Esophagus muscularis mucosa (tissue), 4 donors: ENCODE data around the gene ATP9A. TPM values are rescaled to one million over a fixed set of nuclear protein-coding genes. Genes with fewer than 3 reads are reported as not detected.

Experiments used
- DNase-seq: peaks from one replicate; pipeline ENCODE4 v3.0.0-alpha.2; 2017; ENCODE audit errors: extremely low spot score
- H3K27ac ChIP-seq, 4 donors: fragments of 200-600 bp; sonication (generic); replicated peaks in 1 of 4; 1 replicate in 3 of 4; 2 replicates in 1 of 4; pipeline ENCODE4 v1.5.1; 2016 to 2019; ENCODE audit warnings: mild to moderate bottlenecking in 1 of 4
- H3K27me3 ChIP-seq, 4 donors: fragments of 200-600 bp; sonication (generic); one replicate each; pipeline versions ENCODE4 v1.5.1 to v1.6.0; 2016 to 2019
- H3K36me3 ChIP-seq, 4 donors: fragments of 200-600 bp; sonication (generic); one replicate each; pipeline ENCODE4 v1.5.1; 2016 to 2019
- H3K4me1 ChIP-seq, 4 donors: fragments of 200-600 bp; sonication (generic); one replicate each; pipeline ENCODE4 v1.5.1; 2016 to 2019
- H3K4me3 ChIP-seq, 4 donors: fragments of 200-600 bp; sonication (generic); 1 replicate in 2 of 4; 2 replicates in 2 of 4; pipeline ENCODE4 v1.5.1; 2016 to 2019; ENCODE audit warnings: mild to moderate bottlenecking in 4 of 4, moderate library complexity in 1 of 4
- H3K9me3 ChIP-seq, 4 donors: fragments of 200-600 bp; sonication (generic); 1 replicate in 3 of 4; 2 replicates in 1 of 4; pipeline ENCODE4 v1.5.1; 2016 to 2019
- CTCF ChIP-seq, 3 experiments: fragments of 200-600 bp in 2 of 3; fragments of 450-650 bp in 1 of 3; sonication (generic) in 2 of 3; IDR thresholded peaks; one replicate each; pipeline ENCODE4 v1.5.1; 2017 to 2019; ENCODE audit warnings: antibody characterized with exemption in 3 of 3, mild to moderate bottlenecking in 2 of 3, moderate library complexity in 1 of 3
- EP300 ChIP-seq: sonication (generic); formaldehyde crosslinking; IDR thresholded peaks from one replicate; pipeline ENCODE4 v1.6.1; 2017; ENCODE audit warnings: antibody characterized with exemption
- POLR2A ChIP-seq: fragments of 450-650 bp; IDR thresholded peaks from one replicate; pipeline ENCODE4 v1.6.1; 2017; ENCODE audit warnings: antibody characterized with exemption, moderate library complexity, mild to moderate bottlenecking, low read depth
- POLR2AphosphoS5 ChIP-seq, 2 donors: sonication (generic); formaldehyde crosslinking; IDR thresholded peaks; one replicate each; pipeline ENCODE4 v1.6.1; 2017; ENCODE audit warnings: antibody characterized with exemption in 2 of 2
- WGBS: methylation state at CpG from one replicate; pipeline ENCODE4 v1.1.5; 2018; 5-methylcytosine and 5-hydroxymethylcytosine counted together
- intact Hi-C: fragments of 100-400 bp; cut with DNase I; formaldehyde crosslinking; loops from one replicate; pipeline ENCODE4 v1.15.1; 2023
- total RNA-seq, 4 donors: library from RNA; depleted of rRNA; stranded (reverse); fragments of >200 nt; gene quantifications; one replicate each; pipeline versions ENCODE4 v1.1.0 to v1.2.1, GENCODE V29; 2016

ATP9A gene
- total RNA-seq, 4 donors from 2014 or later: 44.4 to 70.9 (median 56.0) TPM

DNA sequence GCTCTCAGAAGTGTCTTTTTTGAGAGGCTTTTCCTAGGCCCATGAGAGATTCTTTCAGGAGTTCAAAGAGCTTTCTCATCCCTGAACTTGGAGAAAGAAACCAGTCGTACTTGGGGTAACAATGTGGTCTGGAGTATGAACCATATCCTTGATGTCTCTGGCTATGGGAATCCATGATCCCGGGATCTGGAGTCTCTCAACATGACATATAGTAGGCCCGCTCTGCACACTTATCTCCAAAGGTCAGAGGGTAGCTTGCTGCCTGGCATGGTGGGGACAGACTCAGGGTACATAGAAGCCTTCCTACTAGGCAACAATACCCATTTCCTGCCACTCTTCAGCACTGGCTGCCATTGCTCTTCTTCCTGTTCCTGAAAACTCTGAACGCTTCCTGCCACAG lies 183.5 kb downstream of the ATP9A start:
- Histone ChIP-seq H3K9me3 (no peaks in the 10 kb centered on the region), H3K36me3 (no peaks in the 10 kb centered on the region), H3K4me1 (no peaks in the 10 kb centered on the region), H3K4me3 (no peak overlapping the region), H3K27ac (no peak overlapping the region), H3K27me3 (no peaks in the 10 kb centered on the region)
- intact Hi-C loops: no loop called here
- no peak for DNase-seq
- no peak for TF ChIP-seq EP300
- TF ChIP-seq CTCF (IDR thresholded peaks at IDR 0.05): no peak
- no peak for TF ChIP-seq POLR2AphosphoS5 (IDR thresholded peaks at IDR 0.05)
- no peak for TF ChIP-seq POLR2A
- 97% methylated on average over 4 of the region's 4 CpGs for WGBS

GRCh38 chr20:51584116-51584515 lies 184.1 kb downstream of the ATP9A start:
- Histone ChIP-seq H3K36me3 (no peaks in the 10 kb centered on the region), H3K4me3 (no peak overlapping the region), H3K27ac (no peak overlapping the region), H3K9me3 (no peaks in the 10 kb centered on the region), H3K4me1 (no peaks in the 10 kb centered on the region), H3K27me3 (no peaks in the 10 kb centered on the region)
- no peak for DNase-seq
- TF ChIP-seq CTCF (IDR thresholded peaks at IDR 0.05) (no peak), POLR2AphosphoS5 (IDR thresholded peaks at IDR 0.05) (no peak), EP300 (no peak), POLR2A (no peak)
- intact Hi-C loops: no loop called here
- WGBS: 85% methylated on average over 8 of the region's 8 CpGs

GRCh38 chr20:51583499-51583898 lies 184.7 kb downstream of the ATP9A start:
- no peak overlapping the region for H3K4me3 ChIP-seq
- no peaks in the 10 kb centered on the region for H3K27me3 ChIP-seq
- intact Hi-C loops: no loop called here
- no peaks in the 10 kb centered on the region for H3K9me3 ChIP-seq
- no peak for DNase-seq
- no peaks in the 10 kb centered on the region for H3K4me1 ChIP-seq
- no peak overlapping the region for H3K27ac ChIP-seq
- no peaks in the 10 kb centered on the region for H3K36me3 ChIP-seq
- no peak for TF ChIP-seq EP300
- TF ChIP-seq POLR2AphosphoS5 (IDR thresholded peaks at IDR 0.05): no peak
- TF ChIP-seq POLR2A: no peak
- no peak for TF ChIP-seq CTCF (IDR thresholded peaks at IDR 0.05)
- 95% methylated on average over 14 of the region's 14 CpGs for WGBS

- WGBS: 94% methylated on average over 13 of the region's 13 CpGs
- Histone ChIP-seq H3K27me3 (no peaks in the 10 kb centered on the region), H3K4me1 (no peaks in the 10 kb centered on the region), H3K4me3 (no peak overlapping the region), H3K27ac (no peak overlapping the region), H3K36me3 (no peaks in the 10 kb centered on the region), H3K9me3 (no peaks in the 10 kb centered on the region)
- DNase-seq: no peak
- TF ChIP-seq EP300: no peak
- TF ChIP-seq CTCF (IDR thresholded peaks at IDR 0.05): no peak
- no peak for TF ChIP-seq POLR2AphosphoS5 (IDR thresholded peaks at IDR 0.05)
- no peak for TF ChIP-seq POLR2A
- intact Hi-C loops: no loop called here
Observed at GRCh38 chr20:51583073-51583472, 185.1 kb downstream of the ATP9A start.

DNA sequence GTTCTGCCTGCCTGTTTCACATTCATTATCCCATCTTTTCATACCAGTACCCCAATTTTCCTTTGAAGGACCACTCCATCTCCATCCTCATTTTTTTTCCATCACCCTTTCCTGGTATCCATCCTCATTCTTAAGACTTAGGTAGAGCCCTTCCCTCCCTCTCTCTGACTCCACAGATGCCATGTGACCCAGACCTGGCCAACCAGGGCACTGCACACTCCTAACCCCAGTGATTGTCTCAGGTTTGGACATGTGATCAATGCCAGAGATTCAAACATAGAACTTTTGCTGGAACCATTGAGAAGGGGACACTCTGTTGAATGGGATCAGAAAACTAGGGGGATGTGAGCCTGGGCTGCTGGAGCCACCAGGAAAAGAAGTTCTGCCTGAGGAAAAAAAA lies 186.6 kb downstream of the ATP9A start:
- intact Hi-C loops: no loop called here

More for the DNA sequence above, 186.6 kb downstream of the ATP9A start:
- Histone ChIP-seq H3K4me1 (no peaks in the 10 kb centered on the region), H3K27ac (no peak overlapping the region), H3K27me3 (no peaks in the 10 kb centered on the region), H3K4me3 (no peak overlapping the region), H3K9me3 (no peaks in the 10 kb centered on the region), H3K36me3 (no peaks in the 10 kb centered on the region)
- no peak for DNase-seq
- TF ChIP-seq POLR2A: no peak
- TF ChIP-seq CTCF (IDR thresholded peaks at IDR 0.05): no peak
- TF ChIP-seq EP300: no peak
